Common myeloid progenitor, CD34-positive (primary cell): ENCODE data around the gene SMTNL2.

Experiments
- CTCF ChIA-PET: fragments of 350-600 bp; sonication (Branson Sonifier 250); formaldehyde crosslinking; loops from one replicate; lab custom pipeline; 2021; ENCODE audit warnings: antibody characterized with exemption; lab: Charles Lee
- POLR2A ChIA-PET: fragments of 350-600 bp; sonication (Branson Sonifier 250); formaldehyde crosslinking; loops from one replicate; lab custom pipeline; 2021; ENCODE audit warnings: antibody characterized with exemption; lab: Charles Lee
- DNase-seq, 3 donors: peaks; one replicate each; pipeline versions ENCODE4 v3.0.0 to v3.0.0-alpha.2; 2013
- H3K27ac ChIP-seq, 2 experiments: 1 replicate in 1 of 2; 2 replicates in 1 of 2; pipeline ENCODE4 v1.7.0; 2013; ENCODE audit warnings: inconsistent platforms in 2 of 2, low read length in 2 of 2, mild to moderate bottlenecking in 2 of 2, low read depth in 1 of 2, moderate library complexity in 1 of 2; ENCODE audit not compliant: severe bottlenecking in 2 of 2, insufficient read depth in 1 of 2, poor library complexity in 1 of 2
- H3K27me3 ChIP-seq, 5 experiments: replicated peaks in 2 of 5; 1 replicate in 3 of 5; 2 replicates in 2 of 5; pipeline versions ENCODE4 v1.6.1 to v1.7.0; 2013; ENCODE audit warnings: low read length in 4 of 5, mild to moderate bottlenecking in 2 of 5, moderate library complexity in 2 of 5, inconsistent platforms in 1 of 5; ENCODE audit not compliant: insufficient read depth in 5 of 5, control insufficient read depth in 4 of 5
- H3K36me3 ChIP-seq, 4 experiments: 1 replicate in 2 of 4; 2 replicates in 2 of 4; pipeline versions ENCODE4 v1.6.1 to v1.7.0; 2013; ENCODE audit warnings: low read length in 3 of 4, control low read depth in 1 of 4, mild to moderate bottlenecking in 1 of 4; ENCODE audit not compliant: control insufficient read depth in 4 of 4, insufficient read depth in 4 of 4
- H3K4me1 ChIP-seq, 4 experiments: 1 replicate in 3 of 4; 2 replicates in 1 of 4; pipeline versions ENCODE4 v1.6.1 to v1.7.1; 2013; ENCODE audit warnings: low read length in 3 of 4, mild to moderate bottlenecking in 3 of 4, control low read depth in 1 of 4, inconsistent platforms in 1 of 4, moderate library complexity in 1 of 4; ENCODE audit not compliant: control insufficient read depth in 4 of 4, insufficient read depth in 4 of 4; ENCODE audit errors: control extremely low read depth in 1 of 4
- H3K4me3 ChIP-seq, 7 experiments: 1 replicate in 4 of 7; 2 replicates in 3 of 7; pipeline versions ENCODE4 v1.5.1 to v1.7.0; 2013; ENCODE audit warnings: mild to moderate bottlenecking in 7 of 7, low read length in 6 of 7, moderate library complexity in 6 of 7, inconsistent platforms in 2 of 7, low read depth in 2 of 7, control low read depth in 1 of 7; ENCODE audit not compliant: insufficient read depth in 4 of 7, control insufficient read depth in 1 of 7; ENCODE audit errors: extremely low read depth in 1 of 7
- H3K9me3 ChIP-seq, 5 experiments: 1 replicate in 4 of 5; 2 replicates in 1 of 5; pipeline versions ENCODE4 v1.6.1 to v1.7.1; 2013; ENCODE audit warnings: low read length in 4 of 5, mild to moderate bottlenecking in 2 of 5, inconsistent platforms in 1 of 5, low read depth in 1 of 5, moderate library complexity in 1 of 5; ENCODE audit not compliant: control insufficient read depth in 4 of 5, insufficient read depth in 2 of 5; ENCODE audit errors: control extremely low read depth in 1 of 5
- WGBS: methylation state at CpG from one replicate; pipeline ENCODE4 v1.1.5; 2013; ENCODE audit not compliant: insufficient coverage; 5-methylcytosine and 5-hydroxymethylcytosine counted together

Gene SMTNL2

GRCh38 chr17:4545217-4545951 lies 38.9 kb upstream of the SMTNL2 start:
- H3K4me3 ChIP-seq = no peak overlapping the region
- POLR2A ChIA-PET = no interaction called here
- no peaks in the 10 kb centered on the region for H3K27me3 ChIP-seq
- CTCF ChIA-PET = interaction anchor here (0.6 to 2.5 kb wide), 3 partner anchors 16 to 504 kb away, joined by 3 to 7 read pairs (median 3); no protein-coding TSS in a partner anchor
- peaks cover 0 to 94% (median 62%) of the 10 kb centered on the region in 4 experiments for H3K36me3 ChIP-seq
- 93% methylated on average over 17 of the region's 32 CpGs for whole genome bisulfite sequencing
- H3K27ac ChIP-seq = no peak overlapping the region
- DNase-seq = no peak
- no peaks in the 10 kb centered on the region for H3K9me3 ChIP-seq
- H3K4me1 ChIP-seq = peaks cover 0 to 13% (median 6%) of the 10 kb centered on the region in 4 experiments

GRCh38 chr17:4547118-4547906 lies 37.0 kb upstream of the SMTNL2 start:
- no peak for DNase-seq
- CTCF ChIA-PET = interaction anchor here (1.8 to 5.4 kb wide), 2 partner anchors 10 to 20 kb away, joined by 5 to 18 read pairs; no protein-coding TSS in a partner anchor
- Histone ChIP-seq H3K36me3 (peaks cover 3 to 93% (median 71%) of the 10 kb centered on the region in 4 experiments), H3K27me3 (no peaks in the 10 kb centered on the region), H3K27ac (no peak overlapping the region), H3K9me3 (no peaks in the 10 kb centered on the region), H3K4me3 (no peak overlapping the region), H3K4me1 (no peaks in the 10 kb centered on the region)
- POLR2A ChIA-PET = interaction anchor here (0.6 kb wide), 1 partner anchor 305 kb away, joined by 3 read pairs; no protein-coding TSS in a partner anchor
- 96% methylated on average over 11 of the region's 17 CpGs for WGBS

GRCh38 chr17:4548061-4548461 lies 36.3 kb upstream of the SMTNL2 start:
- Histone ChIP-seq H3K27ac (no peak overlapping the region), H3K4me3 (no peak overlapping the region), H3K9me3 (no peaks in the 10 kb centered on the region), H3K4me1 (no peaks in the 10 kb centered on the region), H3K36me3 (peaks cover 3 to 92% (median 68%) of the 10 kb centered on the region in 4 experiments), H3K27me3 (no peaks in the 10 kb centered on the region)
- 96% methylated on average over 17 of the region's 18 CpGs for WGBS
- CTCF ChIA-PET = interaction anchor here (1.8 to 5.4 kb wide), 2 partner anchors 10 to 19 kb away, joined by 5 to 18 read pairs; no protein-coding TSS in a partner anchor
- POLR2A ChIA-PET = no interaction called here
- DNase-seq = no peak

- Histone ChIP-seq H3K36me3 (peaks cover 4 to 92% (median 69%) of the 10 kb centered on the region in 4 experiments), H3K9me3 (no peaks in the 10 kb centered on the region), H3K4me1 (peaks cover 0 to 3% (median 2%) of the 10 kb centered on the region in 4 experiments), H3K4me3 (no peak overlapping the region), H3K27me3 (no peaks in the 10 kb centered on the region), H3K27ac (no peak overlapping the region)
- DNase-seq = no peak
- ChIA-PET CTCF (interaction anchor here (1.8 to 5.4 kb wide), 2 partner anchors 11 to 18 kb away, joined by 5 to 18 read pairs; no protein-coding TSS in a partner anchor), POLR2A (no interaction called here)
- 97% methylated on average over 24 of the region's 24 CpGs for WGBS
These were observed 35.4 kb upstream of the SMTNL2 start for GRCh38 chr17:4548721-4549531.

- POLR2A ChIA-PET = no interaction called here
- H3K4me3 ChIP-seq = no peak overlapping the region
- peaks cover 0 to 14% (median 13%) of the 10 kb centered on the region in 4 experiments for H3K4me1 ChIP-seq
- CTCF ChIA-PET = interaction anchor here (0.6 to 5.4 kb wide), 4 partner anchors 12 to 35 kb away, joined by 3 to 18 read pairs (median 6); no protein-coding TSS in a partner anchor
- DNase-seq = no peak
- no peak overlapping the region for H3K27ac ChIP-seq
- H3K9me3 ChIP-seq = no peaks in the 10 kb centered on the region
- H3K27me3 ChIP-seq = no peaks in the 10 kb centered on the region
- H3K36me3 ChIP-seq = peaks cover 4 to 84% (median 66%) of the 10 kb centered on the region in 4 experiments
- WGBS = 94% methylated on average over 22 of the region's 25 CpGs
These were observed 34.4 kb upstream of the SMTNL2 start for GRCh38 chr17:4549781-4550533.

GRCh38 chr17:4550534-4551039 lies 33.7 kb upstream of the SMTNL2 start:
- no peak overlapping the region for H3K4me3 ChIP-seq
- no peak for DNase-seq
- H3K27me3 ChIP-seq = no peaks in the 10 kb centered on the region
- peaks cover 0 to 19% (median 16%) of the 10 kb centered on the region in 4 experiments for H3K4me1 ChIP-seq
- peaks cover 4 to 78% (median 63%) of the 10 kb centered on the region in 4 experiments for H3K36me3 ChIP-seq
- POLR2A ChIA-PET = no interaction called here
- CTCF ChIA-PET = interaction anchor here (1.2 to 5.4 kb wide), 5 partner anchors 13 to 33 kb away, joined by 4 to 18 read pairs (median 6); no protein-coding TSS in a partner anchor
- WGBS = 95% methylated on average over 16 of the region's 16 CpGs
- H3K27ac ChIP-seq = no peak overlapping the region
- H3K9me3 ChIP-seq = no peaks in the 10 kb centered on the region
